Cardiac septum (tissue), 1 donor: ENCODE measurements around the gene SLC11A1. TPM values are rescaled to one million over a fixed set of nuclear protein-coding genes. Genes with fewer than 3 reads are reported as not detected.

Source experiments
- DNase-seq: peaks from one replicate; pipeline ENCODE4 v3.0.0-alpha.2; 2020; ENCODE audit warnings: low spot score
- intact Hi-C: fragments of 100-400 bp; cut with DNase I; formaldehyde crosslinking; loops from one replicate; pipeline ENCODE4 v1.14.0; 2022
- total RNA-seq: library from RNA; stranded (reverse); fragmentation: NEBNext Ultra II Directional; extraction: Animal tissue kit (Norgen Biotek cat#: 25700); gene quantifications from one replicate; pipeline ENCODE4 v1.2.1, GENCODE V29; 2021
- donor health status: DM: no; HTN: no; CAD: no.

The SLC11A1 gene
- total RNA-seq, 1 donor from 2014 or later: 6.4 TPM

DNA sequence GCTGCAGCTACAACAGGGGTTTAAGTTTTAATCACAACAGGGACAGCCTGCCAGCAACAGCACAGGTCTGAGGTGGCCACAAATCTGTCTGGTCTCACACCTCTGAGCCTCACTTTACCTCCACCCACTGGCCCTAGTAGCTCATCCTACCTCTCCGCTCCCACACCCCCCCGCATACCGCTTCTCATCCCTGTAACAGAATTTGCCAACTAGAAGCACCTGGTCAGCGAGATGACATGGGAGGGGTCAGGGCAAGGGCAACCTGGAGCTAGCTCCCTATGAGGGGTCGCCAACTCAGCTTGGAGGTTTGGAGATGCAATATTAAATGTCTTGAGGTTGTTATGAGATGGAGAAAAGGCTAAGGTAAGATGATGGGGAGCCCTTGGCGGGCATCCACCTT is 17.9 kb upstream of the SLC11A1 start:
- intact Hi-C loops: no loop called here
- no peak for DNase-seq

DNA sequence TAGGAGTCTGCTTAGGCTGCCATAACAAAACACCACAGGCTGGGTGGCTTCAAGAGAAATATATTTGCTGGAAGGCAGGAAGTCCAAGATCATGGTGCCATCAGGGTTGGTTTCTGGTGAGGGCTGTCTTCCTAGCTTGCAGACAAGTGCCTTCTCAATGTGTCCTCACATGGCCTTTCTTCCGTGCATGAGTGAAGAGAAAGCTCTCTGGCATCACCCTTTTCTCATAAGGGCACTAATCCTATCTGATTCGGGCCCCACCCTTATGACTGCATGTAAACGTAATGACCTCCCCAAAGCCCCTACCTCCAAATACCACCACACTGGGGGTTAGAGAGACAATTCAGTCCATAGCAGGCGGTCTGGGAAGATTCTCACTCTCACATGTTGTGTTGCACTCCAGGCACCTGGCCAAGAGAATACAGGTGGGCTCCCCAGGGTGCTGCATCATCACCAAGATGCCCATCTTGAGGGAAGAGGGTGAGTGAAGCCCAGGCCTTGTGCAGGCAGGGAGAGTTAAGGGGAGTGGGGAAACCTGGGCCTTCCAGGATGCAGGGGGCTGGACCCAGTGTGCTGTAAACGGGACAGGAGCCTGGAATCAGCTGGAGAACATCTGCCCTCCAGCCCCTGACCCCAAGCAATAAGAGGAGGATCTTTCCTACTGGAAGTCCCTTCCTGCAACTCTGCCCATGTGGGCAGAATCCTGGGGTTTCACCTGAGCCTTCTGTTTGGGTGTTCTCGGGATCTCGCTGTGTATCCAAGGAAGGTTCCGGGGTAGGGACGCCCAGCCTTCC is 15.3 kb upstream of the SLC11A1 start:
- intact Hi-C loops: loop anchor here (2.0 kb wide), 1 partner anchor 28 kb away; no protein-coding TSS in a partner anchor
- DNase-seq: no peak

DNA sequence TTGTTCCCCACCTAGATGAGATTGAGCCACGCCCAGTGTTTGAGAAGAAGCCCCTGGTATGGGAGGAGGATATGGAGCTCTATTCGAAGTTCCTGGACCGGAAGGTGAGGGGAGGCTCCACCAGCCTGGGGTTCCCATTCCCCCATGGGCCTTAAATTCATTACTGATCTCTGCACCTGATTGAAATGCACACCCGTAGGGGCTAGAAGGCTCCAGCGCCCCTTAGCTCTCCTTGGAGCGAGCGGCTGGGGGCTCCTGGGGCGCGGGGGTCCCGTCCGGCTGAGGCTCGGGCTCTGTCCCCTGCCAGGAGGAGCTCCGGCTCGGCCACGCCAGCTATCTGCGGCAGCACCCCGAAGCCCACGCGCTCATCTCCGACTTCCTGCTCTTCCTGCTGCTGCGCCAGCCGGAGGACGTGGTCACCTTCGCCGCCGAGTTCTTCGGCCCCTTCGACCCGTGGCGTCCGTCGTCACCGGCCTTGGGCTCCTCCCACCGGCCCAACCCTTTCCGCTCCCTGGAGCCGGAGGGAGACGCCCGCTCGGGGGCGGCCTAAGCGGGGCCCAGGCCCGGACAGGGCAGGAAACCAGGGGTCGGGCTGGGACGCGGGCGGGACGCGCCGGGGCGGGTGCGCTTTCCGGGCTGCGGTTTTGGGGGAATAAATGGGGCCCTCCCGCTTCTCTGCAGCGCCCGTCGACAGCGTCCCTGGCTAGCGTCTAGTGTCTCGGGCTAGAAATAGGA is 14.5 kb upstream of the SLC11A1 start:
- intact Hi-C loops: loop anchor here (2.0 kb wide), 1 partner anchor 27 kb away; no protein-coding TSS in a partner anchor
- peak; percentile 98 for DNase-seq

DNA sequence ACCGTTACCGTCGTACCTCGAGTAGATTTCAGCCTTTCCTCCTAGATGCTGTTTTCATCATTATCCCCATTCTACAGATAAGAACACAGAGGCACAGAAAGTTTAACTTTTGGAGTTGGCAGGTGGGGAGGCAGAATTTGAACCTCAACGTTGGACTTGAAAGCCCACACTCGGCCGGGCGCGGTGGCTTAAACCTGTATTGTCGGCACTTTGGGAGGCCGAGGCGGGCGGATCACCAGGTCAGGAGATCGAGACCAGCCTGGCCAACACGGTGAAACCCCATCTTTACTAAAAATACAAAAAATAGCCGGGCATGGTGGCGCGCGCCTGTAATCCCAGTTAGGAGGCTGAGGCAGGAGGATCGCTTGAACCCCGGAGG is 13.9 kb upstream of the SLC11A1 start:
- no peak for DNase-seq

DNA sequence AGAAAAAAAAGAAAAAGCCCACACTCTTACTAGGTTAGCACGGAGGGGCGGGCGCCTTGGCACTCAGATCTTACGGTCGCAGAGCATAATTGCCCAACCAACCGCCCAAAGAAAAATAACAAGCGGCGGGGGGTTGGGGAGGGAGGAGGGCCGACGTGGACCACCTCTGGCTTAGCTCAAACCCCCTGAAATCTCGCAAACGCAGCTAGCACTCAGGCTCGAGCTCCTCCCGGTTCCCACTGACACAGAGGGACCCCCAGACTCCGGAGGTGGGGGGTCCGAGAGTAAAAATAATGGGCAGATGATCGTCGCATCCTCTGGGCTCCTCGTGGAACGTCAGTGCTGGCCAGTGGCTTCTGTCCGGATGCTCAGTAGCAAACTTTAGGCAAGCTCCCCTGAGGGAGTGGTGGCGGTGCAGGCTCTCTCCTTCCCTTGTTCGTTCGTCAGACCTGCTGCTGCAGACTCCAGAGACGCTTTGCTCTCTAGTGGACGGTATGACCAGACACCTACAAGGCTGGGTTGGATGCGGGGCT is 13.4 kb upstream of the SLC11A1 start:
- no peak for DNase-seq
- intact Hi-C loops: no loop called here

More for the DNA sequence above, 13.9 kb upstream of the SLC11A1 start:
- intact Hi-C loops: no loop called here

DNA sequence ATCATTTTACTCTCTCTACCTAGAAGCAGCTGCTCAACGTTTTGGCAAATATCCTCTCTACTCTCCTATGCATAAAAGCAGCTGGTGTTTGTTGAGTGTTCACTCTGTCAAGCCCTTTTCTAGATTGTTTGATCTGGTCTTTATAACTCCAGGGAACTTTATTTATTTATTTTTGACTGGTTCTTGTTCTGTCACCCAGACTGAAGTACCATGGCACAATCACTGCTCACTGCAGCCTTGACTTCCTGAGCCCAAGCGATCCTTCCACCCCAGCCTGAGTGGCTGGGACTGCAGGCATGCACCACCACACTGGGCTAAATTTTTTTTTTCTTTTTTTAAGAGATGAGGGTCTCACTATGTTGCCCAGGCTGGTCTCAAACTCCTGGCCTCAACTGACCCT is 12.7 kb upstream of the SLC11A1 start:
- intact Hi-C loops: no loop called here

DNA sequence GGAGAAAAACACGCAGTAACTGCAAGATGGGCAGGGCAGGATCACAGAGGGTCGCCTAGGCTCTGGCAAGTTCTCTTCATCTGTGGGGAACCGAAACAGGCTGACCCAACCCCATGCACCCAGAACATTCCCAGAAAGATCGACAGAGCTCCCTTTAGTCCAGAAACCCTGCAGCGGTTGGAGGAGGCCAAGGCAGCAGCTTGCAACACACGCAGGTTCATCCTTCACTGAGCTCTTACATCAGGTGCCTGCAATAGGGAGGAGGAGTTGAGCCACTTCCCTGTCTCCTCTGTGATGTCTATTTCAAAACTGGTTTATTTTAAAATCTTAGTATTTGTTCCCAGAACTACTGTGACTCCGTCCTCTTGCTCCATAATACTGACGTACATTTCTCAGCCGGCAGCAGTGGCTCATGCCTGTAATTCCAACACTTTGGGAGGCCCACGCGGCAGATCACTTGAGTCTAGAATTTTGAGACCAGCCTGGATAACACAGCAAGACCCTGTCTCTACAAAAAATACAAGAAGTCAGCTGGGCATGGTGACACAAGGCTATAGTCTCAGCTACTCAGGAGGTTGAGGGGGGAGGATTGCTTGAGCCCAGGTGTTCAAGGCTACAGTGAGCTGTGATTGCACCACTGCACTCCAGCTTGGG is 11.5 kb upstream of the SLC11A1 start:
- peak; percentile 87 for DNase-seq
- intact Hi-C loops: no loop called here

More for the DNA sequence above, 12.7 kb upstream of the SLC11A1 start:
- no peak for DNase-seq

DNA sequence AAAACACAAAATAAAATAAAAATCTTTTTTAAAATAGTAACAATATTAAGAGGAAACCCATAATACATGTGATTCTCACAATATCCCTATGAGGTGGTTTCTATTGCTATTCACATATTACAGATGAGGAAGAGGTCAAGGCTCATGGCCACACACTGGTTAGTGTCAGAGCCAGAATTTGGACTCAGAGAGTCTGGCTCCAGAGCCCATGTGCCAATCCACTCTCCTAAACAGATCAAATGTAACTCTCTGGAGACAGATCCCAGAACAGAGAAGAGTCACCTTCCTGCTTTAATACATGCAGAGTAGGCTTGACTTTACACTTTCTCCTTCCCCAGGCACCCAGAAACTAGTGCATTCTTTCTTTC is 10.1 kb upstream of the SLC11A1 start:
- no peak for DNase-seq

DNA sequence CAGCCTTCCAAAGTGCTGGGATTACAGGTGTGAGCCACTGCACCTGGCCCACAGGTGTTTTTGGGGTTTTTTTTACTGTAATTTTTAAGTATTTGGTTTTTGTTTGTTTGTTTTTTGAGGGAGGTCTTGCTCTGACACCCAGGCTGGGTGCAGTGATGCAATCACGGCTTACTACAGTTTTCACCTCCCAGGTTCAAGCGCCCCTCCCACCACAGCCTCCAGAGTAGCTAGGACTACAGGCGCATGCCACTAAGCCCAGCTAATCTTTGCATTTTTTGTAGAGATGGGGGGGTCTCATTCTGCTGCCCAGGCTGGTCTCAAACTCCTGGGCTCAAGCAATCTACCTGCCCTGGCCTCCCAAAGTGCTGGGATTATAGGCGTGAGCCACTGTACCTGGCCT is 7.3 kb upstream of the SLC11A1 start:
- intact Hi-C loops: no loop called here
- DNase-seq: no peak

More for the DNA sequence above, 10.1 kb upstream of the SLC11A1 start:
- intact Hi-C loops: no loop called here

DNA sequence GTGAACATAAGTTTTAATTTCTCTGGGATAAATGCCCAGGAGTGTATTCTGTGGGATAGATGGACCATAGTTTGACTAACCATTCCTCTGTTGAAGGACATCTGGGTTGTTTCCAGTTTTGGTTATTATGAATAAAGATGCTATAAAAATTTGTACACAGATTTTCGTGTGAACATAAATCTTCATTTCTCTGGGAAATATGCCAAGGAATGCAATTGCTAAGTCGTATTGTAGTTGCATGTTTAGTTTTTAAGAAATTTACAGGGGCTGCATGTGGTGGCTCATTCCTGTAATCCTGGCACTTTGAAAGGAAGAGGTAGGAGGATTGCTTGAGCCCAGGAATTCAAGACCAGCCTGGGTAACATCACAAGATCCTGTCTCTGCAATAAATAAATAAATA is 6.9 kb upstream of the SLC11A1 start:
- intact Hi-C loops: no loop called here
- DNase-seq: no peak

DNA sequence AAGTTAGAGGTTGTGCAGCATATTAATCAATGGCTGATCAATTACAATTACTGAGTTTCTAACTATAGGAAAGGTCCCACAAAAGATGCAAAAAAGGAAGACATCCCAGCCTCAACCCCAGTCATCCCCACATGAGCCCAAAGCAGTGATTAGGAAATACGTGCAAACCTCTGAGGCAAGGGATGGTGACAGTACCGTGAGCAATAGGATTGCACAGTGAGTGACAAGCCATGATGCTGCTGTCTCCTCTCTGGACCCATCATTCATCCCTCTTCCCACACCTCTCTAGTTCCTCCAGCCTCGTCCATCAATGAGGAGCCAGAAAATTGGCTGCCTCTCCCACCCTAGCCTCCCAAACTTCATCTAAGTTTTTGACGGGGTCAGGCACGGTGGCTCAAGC is 4.0 kb upstream of the SLC11A1 start:
- intact Hi-C loops: no loop called here

DNA sequence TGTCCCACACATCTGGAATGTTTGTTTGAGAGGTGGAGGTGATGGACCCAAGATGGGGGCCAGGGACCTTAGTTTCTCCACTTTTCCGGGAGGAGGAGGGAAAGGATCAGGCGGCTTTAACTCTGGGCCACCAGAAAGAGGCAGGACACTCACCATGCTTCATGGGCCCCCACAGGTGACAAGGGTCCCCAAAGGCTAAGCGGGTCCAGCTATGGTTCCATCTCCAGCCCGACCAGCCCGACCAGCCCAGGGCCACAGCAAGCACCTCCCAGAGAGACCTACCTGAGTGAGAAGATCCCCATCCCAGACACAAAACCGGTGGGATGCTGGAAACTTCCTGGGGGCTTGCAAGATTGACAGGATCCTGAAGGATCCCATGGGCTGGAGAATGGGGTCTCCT is 712 bp downstream of the SLC11A1 start:
- no peak for DNase-seq
- intact Hi-C loops: no loop called here

More for the DNA sequence above, 4.0 kb upstream of the SLC11A1 start:
- peak; percentile 51 for DNase-seq

DNA sequence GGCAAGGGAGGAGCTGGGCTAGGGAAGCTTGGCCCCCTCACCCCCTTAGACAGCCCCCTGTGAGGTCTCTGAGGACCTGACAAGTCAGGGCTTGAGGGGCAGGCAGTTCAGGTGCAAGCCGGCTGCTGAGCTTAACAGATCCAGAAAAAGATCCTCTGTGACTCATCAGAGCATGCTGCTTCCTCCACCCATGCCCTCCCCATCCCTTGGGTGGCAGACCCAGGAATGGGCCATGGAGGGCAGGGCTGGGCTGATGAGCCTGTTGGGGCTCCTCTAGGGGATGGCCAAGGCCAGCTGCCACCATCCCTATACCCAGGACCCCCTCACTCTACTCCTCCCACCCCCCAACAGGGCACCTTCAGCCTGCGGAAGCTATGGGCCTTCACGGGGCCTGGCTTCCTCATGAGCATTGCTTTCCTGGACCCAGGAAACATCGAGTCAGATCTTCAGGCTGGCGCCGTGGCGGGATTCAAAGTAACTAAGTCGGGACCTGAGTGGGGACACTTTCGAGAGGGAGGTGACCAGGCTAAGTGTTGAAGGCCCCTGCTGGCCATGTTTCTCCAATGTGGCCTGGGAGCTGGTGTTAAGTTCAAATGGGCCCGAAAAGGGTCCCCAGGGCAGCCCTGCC is 1.9 kb downstream of the SLC11A1 start:
- intact Hi-C loops: no loop called here
- DNase-seq: peak; percentile 69

DNA sequence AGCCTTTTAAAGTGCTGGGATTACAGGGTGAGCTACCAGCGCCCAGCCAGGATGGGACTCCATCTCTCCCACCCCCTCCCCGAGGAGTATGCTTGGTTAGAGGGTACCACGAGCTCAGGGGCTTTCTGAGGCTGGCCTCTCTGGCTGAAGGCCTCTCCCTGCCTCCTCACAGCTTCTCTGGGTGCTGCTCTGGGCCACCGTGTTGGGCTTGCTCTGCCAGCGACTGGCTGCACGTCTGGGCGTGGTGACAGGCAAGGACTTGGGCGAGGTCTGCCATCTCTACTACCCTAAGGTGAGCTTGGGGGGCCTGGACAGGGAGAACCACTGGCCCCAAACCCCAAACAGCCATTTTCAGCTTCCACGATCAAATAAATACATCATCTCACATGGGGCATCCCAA is 2.9 kb downstream of the SLC11A1 start:
- intact Hi-C loops: no loop called here

DNA sequence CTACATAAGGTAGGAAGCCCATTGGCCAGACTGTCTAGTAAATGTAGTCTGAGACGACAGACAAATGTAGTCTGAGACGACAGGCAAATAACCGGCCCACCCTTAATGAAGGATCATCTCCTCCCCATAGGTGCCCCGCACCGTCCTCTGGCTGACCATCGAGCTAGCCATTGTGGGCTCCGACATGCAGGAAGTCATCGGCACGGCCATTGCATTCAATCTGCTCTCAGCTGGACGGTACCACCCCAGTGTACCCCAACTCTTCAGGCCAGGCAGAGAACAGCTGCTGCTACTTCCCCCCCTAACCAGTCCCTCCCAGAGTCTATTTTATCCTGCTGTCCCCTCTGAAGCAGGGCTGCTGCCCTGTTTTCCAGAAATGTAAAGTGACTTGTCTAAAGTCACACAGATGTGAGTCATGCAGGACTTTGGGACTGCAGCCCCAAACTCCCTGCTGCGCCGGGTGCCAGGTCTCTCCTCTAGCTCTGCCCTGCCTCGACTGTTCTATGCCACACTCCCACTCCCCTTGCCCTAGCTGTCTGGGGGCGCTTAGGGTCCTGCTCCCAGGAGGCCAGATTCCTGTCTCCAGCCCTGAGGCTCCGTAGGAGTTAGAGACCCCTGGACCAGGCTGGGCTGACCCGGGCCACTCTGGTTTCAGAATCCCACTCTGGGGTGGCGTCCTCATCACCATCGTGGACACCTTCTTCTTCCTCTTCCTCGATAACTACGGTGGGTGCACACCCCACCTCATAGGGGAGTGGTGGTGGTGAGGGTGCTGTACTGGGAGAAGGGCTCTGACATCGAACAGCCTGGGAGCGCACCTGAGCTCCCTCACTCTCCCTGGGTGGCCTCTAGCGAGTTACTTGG is 4.7 kb downstream of the SLC11A1 start:
- intact Hi-C loops: no loop called here

More for the DNA sequence above, 2.9 kb downstream of the SLC11A1 start:
- peak; percentile 41 for DNase-seq

DNA sequence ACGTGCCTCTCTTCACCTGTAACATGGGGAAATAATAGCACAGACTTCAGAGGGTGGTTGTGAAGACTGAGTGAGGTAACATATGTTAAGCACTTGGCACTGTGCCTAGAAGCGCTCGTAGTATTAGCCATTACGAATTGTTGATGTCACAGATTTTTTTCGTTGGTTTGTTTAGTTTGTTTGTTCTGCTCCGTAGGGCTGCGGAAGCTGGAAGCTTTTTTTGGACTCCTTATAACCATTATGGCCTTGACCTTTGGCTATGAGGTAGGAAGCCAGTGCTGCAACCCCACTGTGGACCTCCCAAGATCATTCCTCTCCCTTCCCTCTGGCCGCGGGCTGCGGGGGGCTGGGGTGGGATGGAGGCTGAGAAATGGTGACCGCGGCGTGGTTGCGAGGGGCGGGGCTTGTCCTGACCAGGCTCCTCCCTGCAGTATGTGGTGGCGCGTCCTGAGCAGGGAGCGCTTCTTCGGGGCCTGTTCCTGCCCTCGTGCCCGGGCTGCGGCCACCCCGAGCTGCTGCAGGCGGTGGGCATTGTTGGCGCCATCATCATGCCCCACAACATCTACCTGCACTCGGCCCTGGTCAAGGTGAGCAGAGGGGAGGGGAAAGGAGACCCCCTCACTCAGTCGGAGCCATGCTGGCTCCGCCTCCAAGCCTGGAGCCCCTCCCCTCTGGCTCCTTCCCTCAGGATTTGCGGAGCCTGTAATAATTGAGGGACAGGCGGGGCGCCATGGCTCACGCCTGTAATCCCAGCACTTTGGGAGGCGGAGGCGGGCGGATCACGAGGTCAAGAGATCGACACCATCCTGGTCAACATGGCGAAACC is 5.5 kb downstream of the SLC11A1 start:
- intact Hi-C loops: no loop called here
- DNase-seq: no peak

More for the DNA sequence above, 4.7 kb downstream of the SLC11A1 start:
- DNase-seq: no peak

DNA sequence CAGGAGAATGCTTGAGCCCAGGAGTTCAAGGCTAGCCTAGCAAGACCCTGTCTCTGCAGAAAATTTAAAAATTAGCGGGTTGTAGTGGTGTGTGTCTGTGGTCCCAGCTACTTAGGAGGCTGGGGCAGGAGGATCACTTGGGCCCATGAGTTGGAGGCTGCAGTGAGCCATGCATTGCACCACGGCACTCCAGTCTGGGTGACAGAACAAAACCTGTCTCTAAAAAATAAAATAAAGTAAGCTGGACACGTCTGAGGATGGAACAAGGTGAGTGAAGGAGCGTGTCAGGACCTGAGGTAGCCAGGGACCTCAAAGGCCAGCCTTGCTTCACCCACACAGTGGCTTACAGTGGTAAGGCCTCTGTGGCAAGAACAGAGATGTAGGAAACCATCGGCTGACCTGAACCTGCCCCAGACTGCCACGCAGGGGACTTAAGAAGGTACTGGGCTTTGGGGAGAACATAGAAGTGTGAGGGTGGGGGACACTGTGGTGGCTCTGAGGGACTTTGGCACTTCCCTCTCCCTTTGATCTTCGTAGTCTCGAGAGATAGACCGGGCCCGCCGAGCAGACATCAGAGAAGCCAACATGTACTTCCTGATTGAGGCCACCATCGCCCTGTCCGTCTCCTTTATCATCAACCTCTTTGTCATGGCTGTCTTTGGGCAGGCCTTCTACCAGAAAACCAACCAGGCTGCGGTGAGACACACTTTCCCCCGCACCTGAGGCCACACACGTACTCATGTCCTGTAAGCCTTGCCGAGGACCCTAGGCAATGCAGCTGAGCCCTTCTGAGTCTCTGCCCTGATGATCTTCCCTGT is 7.5 kb downstream of the SLC11A1 start:
- intact Hi-C loops: no loop called here
- DNase-seq: no peak
